Measurements from ENCODE around the gene GPC6.

The GPC6 gene

GRCh38 chr13:93398167-93399035 lies 171.8 kb downstream of the GPC6 start:
- DNase-seq (ENCODE audit: insufficient read length) (no peak), FAIRE-seq (no peak)
- TF ChIP-seq POLR2AphosphoS5 (IDR thresholded peaks at IDR 0.05; ENCODE audit: low read depth, low read length) (no peak), POLR2A (IDR thresholded peaks at IDR 0.05; ENCODE audit: low read depth, low read length) (no peak), TAF1 (IDR thresholded peaks at IDR 0.05; ENCODE audit: borderline replicate concordance, low read depth, low read length) (no peak)

DNA sequence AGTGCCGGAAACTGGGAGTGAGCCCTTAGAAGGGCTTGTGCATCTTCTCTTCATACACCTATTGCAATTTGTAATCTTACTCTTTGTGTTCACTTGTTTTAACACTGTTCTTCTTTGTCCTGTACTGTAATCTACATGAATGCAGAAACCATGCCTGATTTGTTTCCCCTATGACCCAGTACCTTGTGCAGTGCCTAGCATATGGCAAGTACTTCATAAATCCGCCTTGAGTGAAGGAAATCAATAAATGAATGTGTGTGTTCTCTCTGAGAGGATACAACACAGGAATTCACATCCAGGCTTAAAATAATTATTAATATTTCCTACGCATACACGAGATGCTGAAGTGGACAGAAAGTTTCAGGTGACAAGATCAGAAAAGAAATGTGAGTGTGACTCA lies 172.6 kb downstream of the GPC6 start:
- FAIRE-seq (no peak), DNase-seq (ENCODE audit: insufficient read length) (no peak)
- TF ChIP-seq POLR2A (IDR thresholded peaks at IDR 0.05; ENCODE audit: low read depth, low read length) (no peak), TAF1 (IDR thresholded peaks at IDR 0.05; ENCODE audit: borderline replicate concordance, low read depth, low read length) (no peak), POLR2AphosphoS5 (IDR thresholded peaks at IDR 0.05; ENCODE audit: low read depth, low read length) (no peak)

GRCh38 chr13:93406136-93406535 lies 179.5 kb downstream of the GPC6 start:
- TF ChIP-seq TAF1 (IDR thresholded peaks at IDR 0.05; ENCODE audit: borderline replicate concordance, low read depth, low read length) (no peak), POLR2A (IDR thresholded peaks at IDR 0.05; ENCODE audit: low read depth, low read length) (no peak), POLR2AphosphoS5 (IDR thresholded peaks at IDR 0.05; ENCODE audit: low read depth, low read length) (no peak)
- FAIRE-seq: no peak

DNA sequence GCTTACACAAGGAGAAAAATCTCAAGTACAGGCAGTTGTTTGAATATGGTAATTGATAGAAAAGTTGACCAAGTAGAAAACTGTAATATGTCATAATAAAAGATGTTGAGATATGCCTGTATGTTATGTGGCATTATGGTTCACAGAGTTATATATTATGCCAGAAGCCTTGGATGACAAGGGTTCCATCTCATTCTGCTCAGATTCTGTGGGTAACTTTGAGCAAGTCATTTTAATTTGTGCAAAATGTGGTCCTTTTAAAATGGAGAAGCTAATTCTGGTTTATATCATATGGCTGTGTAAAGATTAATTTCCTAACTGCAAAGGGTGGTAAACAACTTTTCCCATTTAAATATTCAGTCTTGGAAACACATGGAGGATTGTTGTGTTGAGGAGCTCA lies 180.9 kb downstream of the GPC6 start:
- FAIRE-seq: no peak
- TF ChIP-seq POLR2A (IDR thresholded peaks at IDR 0.05; ENCODE audit: low read depth, low read length): no peak
- TF ChIP-seq TAF1 (IDR thresholded peaks at IDR 0.05; ENCODE audit: borderline replicate concordance, low read depth, low read length): no peak
- no peak for TF ChIP-seq POLR2AphosphoS5 (IDR thresholded peaks at IDR 0.05; ENCODE audit: low read depth, low read length)

More at GRCh38 chr13:93406136-93406535, 179.5 kb downstream of the GPC6 start:
- DNase-seq (ENCODE audit: insufficient read length): no peak

DNA sequence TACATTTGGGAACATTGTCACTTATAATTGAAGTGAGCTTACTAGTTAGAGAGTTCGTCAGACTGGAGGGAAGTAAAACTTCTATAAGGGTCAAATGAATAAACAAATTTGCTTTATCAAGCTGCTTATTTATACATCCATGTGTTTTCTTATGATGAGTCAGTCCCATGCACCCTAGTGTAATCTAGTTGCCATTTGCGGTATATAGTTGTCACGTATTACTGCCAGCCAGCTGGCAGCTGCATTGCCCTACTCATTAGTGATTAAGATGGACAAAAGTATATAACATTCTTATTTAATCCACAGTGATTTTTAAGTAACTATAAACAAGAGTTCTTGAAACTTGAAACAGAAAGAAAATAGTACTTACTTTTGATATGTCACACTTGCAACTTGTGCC lies 182.4 kb downstream of the GPC6 start:
- DNase-seq (ENCODE audit: insufficient read length) (no peak), FAIRE-seq (no peak)
- TF ChIP-seq TAF1 (IDR thresholded peaks at IDR 0.05; ENCODE audit: borderline replicate concordance, low read depth, low read length): no peak
- TF ChIP-seq POLR2A (IDR thresholded peaks at IDR 0.05; ENCODE audit: low read depth, low read length): no peak
- TF ChIP-seq POLR2AphosphoS5 (IDR thresholded peaks at IDR 0.05; ENCODE audit: low read depth, low read length): no peak

More for the DNA sequence above, 180.9 kb downstream of the GPC6 start:
- no peak for DNase-seq (ENCODE audit: insufficient read length)

- FAIRE-seq (no peak), DNase-seq (ENCODE audit: insufficient read length) (no peak)
- TF ChIP-seq TAF1 (IDR thresholded peaks at IDR 0.05; ENCODE audit: borderline replicate concordance, low read depth, low read length): no peak
- TF ChIP-seq POLR2AphosphoS5 (IDR thresholded peaks at IDR 0.05; ENCODE audit: low read depth, low read length): no peak
- TF ChIP-seq POLR2A (IDR thresholded peaks at IDR 0.05; ENCODE audit: low read depth, low read length): no peak
Observed at GRCh38 chr13:93409816-93410215, 183.2 kb downstream of the GPC6 start.

GRCh38 chr13:93411186-93411680 lies 184.6 kb downstream of the GPC6 start:
- TF ChIP-seq POLR2A (IDR thresholded peaks at IDR 0.05; ENCODE audit: low read depth, low read length): no peak
- DNase-seq (ENCODE audit: insufficient read length) (no peak), FAIRE-seq (no peak)

- no peak for DNase-seq (ENCODE audit: insufficient read length)
- no peak for FAIRE-seq
- TF ChIP-seq POLR2A (IDR thresholded peaks at IDR 0.05; ENCODE audit: low read depth, low read length) (no peak), TAF1 (IDR thresholded peaks at IDR 0.05; ENCODE audit: borderline replicate concordance, low read depth, low read length) (no peak), POLR2AphosphoS5 (IDR thresholded peaks at IDR 0.05; ENCODE audit: low read depth, low read length) (no peak)
Observed at GRCh38 chr13:93412676-93413075, 186.1 kb downstream of the GPC6 start.

DNA sequence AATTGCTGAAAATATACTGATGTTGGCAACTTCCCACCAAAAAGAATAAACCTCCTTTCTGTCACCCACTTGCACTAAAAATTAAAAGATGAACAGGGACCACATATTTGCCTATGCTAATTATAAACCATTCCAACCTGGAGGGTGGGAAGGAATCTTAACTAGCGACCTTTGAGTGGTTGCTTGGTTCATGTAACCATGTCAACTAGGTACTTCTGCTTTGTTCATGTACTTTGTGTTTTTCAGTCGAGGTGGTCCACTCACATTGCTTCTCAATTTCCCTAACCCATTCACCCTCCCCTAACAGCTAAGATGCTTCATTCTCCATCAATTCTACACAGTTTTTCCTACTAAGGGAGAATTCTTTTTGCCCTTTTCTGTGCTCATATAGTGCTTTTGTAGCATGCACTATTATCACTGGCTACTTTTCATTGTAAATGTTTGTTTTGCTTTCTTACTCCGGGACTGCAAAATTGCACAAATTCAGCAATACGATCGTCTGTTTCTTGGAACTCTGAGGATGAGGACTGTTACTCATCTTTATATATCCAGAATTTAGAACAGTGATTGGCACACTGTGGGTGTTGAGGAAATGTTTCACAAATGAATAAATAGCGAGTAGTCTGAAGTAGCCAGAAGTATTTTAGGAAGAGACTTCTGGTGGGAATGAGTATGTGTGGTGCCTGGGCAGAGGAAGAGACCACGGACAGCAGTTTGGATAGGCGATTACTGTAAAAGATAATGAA lies 187.5 kb downstream of the GPC6 start:
- no peak for DNase-seq (ENCODE audit: insufficient read length)
- no peak for FAIRE-seq
- TF ChIP-seq POLR2AphosphoS5 (IDR thresholded peaks at IDR 0.05; ENCODE audit: low read depth, low read length) (no peak), POLR2A (IDR thresholded peaks at IDR 0.05; ENCODE audit: low read depth, low read length) (no peak), TAF1 (IDR thresholded peaks at IDR 0.05; ENCODE audit: borderline replicate concordance, low read depth, low read length) (no peak)

DNA sequence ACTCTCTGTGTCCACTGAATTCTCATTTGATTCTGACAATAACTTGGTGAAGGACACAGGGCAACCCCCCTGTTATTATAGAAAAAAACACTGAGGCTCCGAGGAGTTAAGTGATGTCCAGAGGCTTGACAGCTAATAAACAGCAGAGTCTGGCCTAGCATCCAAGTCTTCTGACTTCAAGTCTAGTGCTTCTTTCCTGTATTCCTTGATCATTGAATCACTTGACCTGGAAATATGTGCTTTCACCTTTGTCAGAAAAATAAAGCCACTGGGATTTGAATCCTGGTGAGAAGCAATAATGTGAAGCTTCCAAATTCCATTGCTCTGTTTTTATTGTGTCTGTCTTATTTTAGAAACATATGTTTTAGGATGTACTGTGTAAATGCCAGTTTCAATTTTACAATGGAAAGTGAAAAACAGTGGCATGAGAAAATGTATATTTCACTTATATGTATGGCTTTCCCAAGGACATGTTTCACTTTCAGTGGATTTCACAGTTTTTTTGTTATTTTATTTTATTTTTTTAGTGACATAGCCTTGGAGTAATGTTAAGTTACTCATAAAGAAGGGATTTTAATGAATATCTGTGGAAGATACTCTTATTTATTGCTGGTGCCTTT lies 190.2 kb downstream of the GPC6 start:
- TF ChIP-seq TAF1 (IDR thresholded peaks at IDR 0.05; ENCODE audit: borderline replicate concordance, low read depth, low read length) (no peak), POLR2AphosphoS5 (IDR thresholded peaks at IDR 0.05; ENCODE audit: low read depth, low read length) (no peak), POLR2A (IDR thresholded peaks at IDR 0.05; ENCODE audit: low read depth, low read length) (no peak)
- FAIRE-seq: no peak
- no peak for DNase-seq (ENCODE audit: insufficient read length)

DNA sequence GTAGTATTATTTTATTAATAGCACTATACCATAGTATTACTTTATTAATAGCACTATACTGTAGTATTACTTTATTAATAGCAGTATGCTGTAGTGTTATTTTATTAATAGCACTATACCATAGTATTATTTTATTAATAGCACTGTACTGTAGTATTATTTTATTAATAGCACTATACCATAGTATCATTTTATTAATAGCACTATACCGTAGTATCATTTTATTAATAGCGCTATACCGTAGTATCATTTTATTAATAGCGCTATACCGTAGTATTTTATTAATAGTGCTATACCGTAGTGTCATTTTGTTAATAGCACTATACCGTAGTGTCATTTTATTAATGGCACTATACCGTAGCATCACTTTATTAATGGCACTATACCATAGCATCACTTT lies 191.8 kb downstream of the GPC6 start:
- no peak for TF ChIP-seq POLR2A (IDR thresholded peaks at IDR 0.05; ENCODE audit: low read depth, low read length)
- no peak for FAIRE-seq

More for the DNA sequence above, 191.8 kb downstream of the GPC6 start:
- no peak for DNase-seq (ENCODE audit: insufficient read length)
